Effector memory CD4-positive, alpha-beta T cell (primary cell): ENCODE measurements around the gene DUSP19.

Experiments used
- DNase-seq, 3 donors: peaks; one replicate each; pipeline ENCODE4 v3.0.0-alpha.2; 2020
- H3K27ac ChIP-seq: 2 replicates; pipeline ENCODE4 v1.7.0; 2013; ENCODE audit warnings: mild to moderate bottlenecking, low read length, moderate library complexity; ENCODE audit not compliant: insufficient read depth, poor library complexity, severe bottlenecking
- H3K27me3 ChIP-seq: replicated peaks from 2 replicates; pipeline ENCODE4 v1.7.0; 2013; ENCODE audit warnings: mild to moderate bottlenecking, low read length; ENCODE audit not compliant: insufficient read depth, control insufficient read depth, poor library complexity, severe bottlenecking
- H3K36me3 ChIP-seq: 2 replicates; pipeline ENCODE4 v1.7.0; 2013; ENCODE audit warnings: mild to moderate bottlenecking, low read length, moderate library complexity; ENCODE audit not compliant: control insufficient read depth, insufficient read depth
- H3K4me1 ChIP-seq: 2 replicates; pipeline ENCODE4 v1.7.0; 2013; ENCODE audit warnings: low read length, mild to moderate bottlenecking; ENCODE audit not compliant: control insufficient read depth, insufficient read depth, poor library complexity, severe bottlenecking
- H3K4me3 ChIP-seq: 2 replicates; pipeline ENCODE4 v1.7.0; 2013; ENCODE audit warnings: low read length, low read depth, mild to moderate bottlenecking; ENCODE audit not compliant: insufficient read depth, poor library complexity, severe bottlenecking
- H3K9me3 ChIP-seq: 2 replicates; pipeline ENCODE4 v1.7.0; 2013; ENCODE audit warnings: mild to moderate bottlenecking, low read length, moderate library complexity; ENCODE audit not compliant: control insufficient read depth

The DUSP19 gene

GRCh38 chr2:183091318-183091953 is 12.9 kb downstream of the DUSP19 start:
- DNase-seq = no peak
- H3K4me3 ChIP-seq = no peak overlapping the region

GRCh38 chr2:183091954-183092345 is 13.4 kb downstream of the DUSP19 start:
- H3K9me3 ChIP-seq = no peaks in the 10 kb centered on the region
- no peak overlapping the region for H3K4me3 ChIP-seq
- H3K27ac ChIP-seq = no peak overlapping the region
- H3K4me1 ChIP-seq = no peaks in the 10 kb centered on the region
- no peak for DNase-seq
- H3K27me3 ChIP-seq = no peaks in the 10 kb centered on the region
- H3K36me3 ChIP-seq = no peaks in the 10 kb centered on the region

More at GRCh38 chr2:183091318-183091953, 12.9 kb downstream of the DUSP19 start:
- Histone ChIP-seq H3K27me3 (no peaks in the 10 kb centered on the region), H3K36me3 (no peaks in the 10 kb centered on the region), H3K4me1 (no peaks in the 10 kb centered on the region), H3K9me3 (no peaks in the 10 kb centered on the region), H3K27ac (no peak overlapping the region)

- no peak for DNase-seq
- H3K4me3 ChIP-seq = no peak overlapping the region
These were observed 15.5 kb downstream of the DUSP19 start for GRCh38 chr2:183093857-183094657.

GRCh38 chr2:183105402-183106134 is 27.0 kb downstream of the DUSP19 start:
- Histone ChIP-seq H3K27me3 (no peaks in the 10 kb centered on the region), H3K4me1 (no peaks in the 10 kb centered on the region), H3K36me3 (no peaks in the 10 kb centered on the region), H3K4me3 (no peak overlapping the region), H3K9me3 (no peaks in the 10 kb centered on the region), H3K27ac (no peak overlapping the region)
- DNase-seq = no peak

More at GRCh38 chr2:183093857-183094657, 15.5 kb downstream of the DUSP19 start:
- Histone ChIP-seq H3K4me1 (no peaks in the 10 kb centered on the region), H3K9me3 (no peaks in the 10 kb centered on the region), H3K27ac (no peak overlapping the region), H3K27me3 (no peaks in the 10 kb centered on the region), H3K36me3 (no peaks in the 10 kb centered on the region)

GRCh38 chr2:183112577-183112976 is 34.0 kb downstream of the DUSP19 start:
- H3K4me1 ChIP-seq = no peaks in the 10 kb centered on the region
- no peak overlapping the region for H3K27ac ChIP-seq
- DNase-seq = no peak
- no peak overlapping the region for H3K4me3 ChIP-seq
- no peaks in the 10 kb centered on the region for H3K9me3 ChIP-seq
- H3K36me3 ChIP-seq = no peaks in the 10 kb centered on the region
- no peaks in the 10 kb centered on the region for H3K27me3 ChIP-seq

GRCh38 chr2:183113630-183114029 is 35.1 kb downstream of the DUSP19 start:
- Histone ChIP-seq H3K36me3 (no peaks in the 10 kb centered on the region), H3K27me3 (no peaks in the 10 kb centered on the region), H3K9me3 (no peaks in the 10 kb centered on the region), H3K4me1 (no peaks in the 10 kb centered on the region), H3K27ac (no peak overlapping the region), H3K4me3 (no peak overlapping the region)
- DNase-seq = no peak

- Histone ChIP-seq H3K27me3 (no peaks in the 10 kb centered on the region), H3K27ac (no peak overlapping the region), H3K4me3 (no peak overlapping the region), H3K9me3 (no peaks in the 10 kb centered on the region), H3K36me3 (no peaks in the 10 kb centered on the region), H3K4me1 (no peaks in the 10 kb centered on the region)
- no peak for DNase-seq
These were observed 38.7 kb downstream of the DUSP19 start for GRCh38 chr2:183117226-183117625.

GRCh38 chr2:183123117-183123958 is 44.8 kb downstream of the DUSP19 start:
- Histone ChIP-seq H3K36me3 (no peaks in the 10 kb centered on the region), H3K4me1 (no peaks in the 10 kb centered on the region), H3K4me3 (peak overlapping the region; percentile 69), H3K27ac (peak overlapping the region; percentile 69), H3K27me3 (no peaks in the 10 kb centered on the region), H3K9me3 (no peaks in the 10 kb centered on the region)
- DNase-seq = no peak

GRCh38 chr2:183123959-183124221 is 45.3 kb downstream of the DUSP19 start:
- Histone ChIP-seq H3K27ac (peak overlapping the region; percentile 69), H3K4me1 (no peaks in the 10 kb centered on the region), H3K4me3 (peak overlapping the region; percentile 69), H3K36me3 (no peaks in the 10 kb centered on the region), H3K9me3 (no peaks in the 10 kb centered on the region), H3K27me3 (no peaks in the 10 kb centered on the region)
- DNase-seq = no peak
